SK-N-SH (cell line): Measurements from ENCODE around the gene COX7A2.

Experiments used
- CTCF ChIP-seq: fragments of 200-600 bp; sonication (generic); IDR thresholded peaks from 2 replicates; pipeline ENCODE4 v1.6.1; 2017; ENCODE audit warnings: antibody characterized with exemption, mild to moderate bottlenecking, moderate library complexity
- EZH2phosphoT487 ChIP-seq: fragments of 200-600 bp; sonication (generic); IDR thresholded peaks from 2 replicates; pipeline ENCODE4 v1.6.1; 2017; ENCODE audit warnings: low read depth, mixed run types, mild to moderate bottlenecking, antibody characterized with exemption, moderate library complexity, borderline replicate concordance
- POLR2AphosphoS5 ChIP-seq: IDR thresholded peaks from 2 replicates; pipeline ENCODE4 v1.6.1; 2012; ENCODE audit warnings: low read depth, low read length
- RAD21 ChIP-seq: IDR thresholded peaks from 2 replicates; pipeline ENCODE4 v1.6.1; 2012; ENCODE audit warnings: mild to moderate bottlenecking, low read length
- RCOR1 ChIP-seq: fragments of 150-350 bp; IDR thresholded peaks from 2 replicates; pipeline ENCODE4 v1.6.1; 2017; ENCODE audit warnings: antibody characterized with exemption, low read length
- REST ChIP-seq: IDR thresholded peaks from 2 replicates; pipeline ENCODE4 v1.6.1; 2012; ENCODE audit warnings: mild to moderate bottlenecking, low read depth, low read length, moderate library complexity
- RFX5 ChIP-seq: IDR thresholded peaks from 2 replicates; pipeline ENCODE4 v1.6.1; 2012; ENCODE audit warnings: mild to moderate bottlenecking, improper control_type of control experiment, low read length
- TAF1 ChIP-seq: IDR thresholded peaks from 2 replicates; pipeline ENCODE4 v1.6.1; 2012; ENCODE audit warnings: low read depth, mild to moderate bottlenecking, low read length, moderate library complexity, borderline replicate concordance
- USF1 ChIP-seq: IDR thresholded peaks from 2 replicates; pipeline ENCODE4 v1.4.0; 2012; ENCODE audit warnings: low read depth, borderline replicate concordance

DNA sequence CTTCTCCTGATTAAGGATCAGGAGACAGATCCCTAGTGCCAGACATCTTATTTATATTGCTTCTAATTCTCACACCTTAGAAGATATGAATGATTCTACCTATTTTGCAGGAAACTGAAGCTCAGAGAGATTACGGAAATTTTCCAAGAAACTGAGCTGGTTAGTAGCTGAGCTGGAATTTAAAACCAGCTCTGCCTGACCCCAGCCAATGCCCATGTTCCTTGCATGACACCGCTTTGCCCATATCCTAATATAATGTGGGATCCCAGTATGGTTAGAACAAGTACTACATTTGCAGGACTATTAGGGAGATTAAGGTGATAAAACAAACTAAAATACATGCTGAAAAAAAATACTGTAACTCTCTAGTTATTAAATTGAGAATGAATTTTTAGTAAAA is 39.1 kb upstream of the COX7A2 start:
- TF ChIP-seq CTCF (no peak), POLR2AphosphoS5 (no peak), USF1 (no peak), EZH2phosphoT487 (no peak), REST (no peak), TAF1 (no peak), RFX5 (no peak), RCOR1 (no peak), RAD21 (no peak)
